ENCODE results near the gene TLCD5.

- TF ChIP-seq SUZ12 (IDR thresholded peaks at IDR 0.05; ENCODE audit: extremely low read depth, insufficient read depth, insufficient read length) (no peak), ZNF274 (IDR thresholded peaks at IDR 0.05; ENCODE audit: low read depth, low read length) (no peak)
Measured at GRCh38 chr11:120346233-120346632, 21.1 kb downstream of the TLCD5 start.

All from NT2/D1 (cell line).